Pons (tissue), 1 donor: ENCODE measurements around the gene INTU.
"Not testable (repeated sequence)": the region's sequence is repeated elsewhere in the genome, so short reads cannot be mapped to it uniquely, and the experiment has no call there.

Source experiments
- DNase-seq: peaks from one replicate; pipeline ENCODE4 v3.0.0-alpha.2; 2016; ENCODE audit warnings: low spot score

The INTU gene

GRCh38 chr4:127632420-127633403 is at the start of gene INTU:
Gene INTU (plus strand): TSS chr4:127632957. CDS start chr4:127633035, 78 bp downstream.
- peak; percentile 97 for DNase-seq

GRCh38 chr4:127586496-127586895 is 46.3 kb upstream of the INTU start:
- not testable (repeated sequence) for DNase-seq

- DNase-seq = no peak
Observed at GRCh38 chr4:127586922-127587571, 45.7 kb upstream of the INTU start.

GRCh38 chr4:127589153-127589552 is 43.6 kb upstream of the INTU start:
- not testable (repeated sequence) for DNase-seq

- DNase-seq = no peak
Observed at GRCh38 chr4:127598656-127599055, 34.1 kb upstream of the INTU start.

- DNase-seq = no peak
Observed at GRCh38 chr4:127601029-127601428, 31.7 kb upstream of the INTU start.

GRCh38 chr4:127604949-127605709 is 27.6 kb upstream of the INTU start:
- DNase-seq = peak; percentile 40

- no peak for DNase-seq
Observed at GRCh38 chr4:127606823-127607222, 25.9 kb upstream of the INTU start.

GRCh38 chr4:127609484-127609883 is 23.3 kb upstream of the INTU start:
- no peak for DNase-seq

- no peak for DNase-seq
Observed at GRCh38 chr4:127610488-127610887, 22.3 kb upstream of the INTU start.

- no peak for DNase-seq
Observed at GRCh38 chr4:127616898-127617297, 15.9 kb upstream of the INTU start.

- no peak for DNase-seq
Observed at GRCh38 chr4:127618427-127618826, 14.3 kb upstream of the INTU start.

- DNase-seq = no peak
Observed at GRCh38 chr4:127622621-127622920, 10.2 kb upstream of the INTU start.

- DNase-seq = no peak
Observed at GRCh38 chr4:127622921-127623796, 9.6 kb upstream of the INTU start.

- DNase-seq = no peak
Observed at GRCh38 chr4:127623797-127624083, 9.0 kb upstream of the INTU start.

- no peak for DNase-seq
Observed at GRCh38 chr4:127624173-127624572, 8.6 kb upstream of the INTU start.

- DNase-seq = no peak
Observed at GRCh38 chr4:127629371-127629770, 3.4 kb upstream of the INTU start.

- no peak for DNase-seq
Observed at GRCh38 chr4:127630152-127630551, 2.6 kb upstream of the INTU start.

- DNase-seq = no peak
Observed at GRCh38 chr4:127631420-127631819, 1.3 kb upstream of the INTU start.

GRCh38 chr4:127634181-127634580 is 1.4 kb downstream of the INTU start:
- DNase-seq = no peak

GRCh38 chr4:127641524-127641923 is 8.8 kb downstream of the INTU start:
- no peak for DNase-seq

- DNase-seq = peak; percentile 22
Observed at GRCh38 chr4:127642169-127642568, 9.4 kb downstream of the INTU start.
